Neural progenitor cell (in vitro differentiated cells): ENCODE measurements around the gene KY.

Experiments
- EZH2 ChIP-seq: fragments of 200-600 bp; sonication (generic); IDR thresholded peaks from 2 replicates; pipeline ENCODE4 v1.6.1; 2017; ENCODE audit warnings: antibody characterized with exemption, mild to moderate bottlenecking, moderate library complexity
- EZH2phosphoT487 ChIP-seq: fragments of 200-600 bp; sonication (generic); IDR thresholded peaks from 2 replicates; pipeline ENCODE4 v1.6.1; 2017; ENCODE audit warnings: antibody characterized with exemption
- TF ChIP-seq, protein P1 (sequence below): fragments of 200-600 bp; sonication (generic); IDR thresholded peaks from 2 replicates; pipeline ENCODE4 v1.5.1; 2017; ENCODE audit warnings: antibody characterized with exemption, mild to moderate bottlenecking

DNA sequence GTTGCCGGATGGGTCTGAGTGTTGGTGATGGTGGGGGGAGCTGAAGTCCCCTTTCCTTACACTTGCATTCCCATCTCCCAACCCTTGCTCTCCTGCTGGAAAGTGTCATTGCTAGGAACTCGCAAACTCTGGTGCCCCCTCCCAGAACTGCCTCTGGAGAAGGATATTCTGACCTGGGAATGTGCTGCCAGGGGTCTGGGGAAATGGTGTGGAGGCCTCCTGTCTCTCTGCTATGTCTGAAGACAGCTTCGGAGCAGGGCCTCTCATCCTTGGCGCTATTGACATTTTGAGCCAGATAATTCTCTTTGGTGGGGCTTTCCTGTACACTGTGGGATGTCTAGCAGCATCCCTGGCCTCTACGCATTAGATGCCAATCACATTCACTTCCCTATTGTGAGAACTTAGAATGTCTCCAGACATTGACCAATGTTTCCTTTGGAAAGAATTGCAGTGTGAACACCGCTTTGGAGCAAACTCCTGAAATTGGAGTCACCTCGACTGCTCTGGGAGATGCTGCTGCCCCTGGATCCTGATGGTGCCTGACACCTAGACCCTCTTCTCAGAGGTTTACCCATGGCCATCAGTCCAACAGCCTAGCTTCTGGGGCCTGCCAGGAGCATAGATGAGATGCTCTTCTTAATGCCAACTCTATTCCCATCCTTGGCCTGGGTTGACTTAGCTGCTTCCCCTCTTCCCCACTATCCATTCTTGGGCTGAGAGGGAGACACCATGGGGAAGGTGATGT lies 2.2 kb upstream of the KY start:
- no peak for TF ChIP-seq EZH2
- TF ChIP-seq, protein P1, sequence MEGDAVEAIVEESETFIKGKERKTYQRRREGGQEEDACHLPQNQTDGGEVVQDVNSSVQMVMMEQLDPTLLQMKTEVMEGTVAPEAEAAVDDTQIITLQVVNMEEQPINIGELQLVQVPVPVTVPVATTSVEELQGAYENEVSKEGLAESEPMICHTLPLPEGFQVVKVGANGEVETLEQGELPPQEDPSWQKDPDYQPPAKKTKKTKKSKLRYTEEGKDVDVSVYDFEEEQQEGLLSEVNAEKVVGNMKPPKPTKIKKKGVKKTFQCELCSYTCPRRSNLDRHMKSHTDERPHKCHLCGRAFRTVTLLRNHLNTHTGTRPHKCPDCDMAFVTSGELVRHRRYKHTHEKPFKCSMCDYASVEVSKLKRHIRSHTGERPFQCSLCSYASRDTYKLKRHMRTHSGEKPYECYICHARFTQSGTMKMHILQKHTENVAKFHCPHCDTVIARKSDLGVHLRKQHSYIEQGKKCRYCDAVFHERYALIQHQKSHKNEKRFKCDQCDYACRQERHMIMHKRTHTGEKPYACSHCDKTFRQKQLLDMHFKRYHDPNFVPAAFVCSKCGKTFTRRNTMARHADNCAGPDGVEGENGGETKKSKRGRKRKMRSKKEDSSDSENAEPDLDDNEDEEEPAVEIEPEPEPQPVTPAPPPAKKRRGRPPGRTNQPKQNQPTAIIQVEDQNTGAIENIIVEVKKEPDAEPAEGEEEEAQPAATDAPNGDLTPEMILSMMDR, result no peak
- TF ChIP-seq EZH2phosphoT487, result no peak
